PC-3 (cell line): ENCODE results near the gene IKZF1.

ENCODE experiments used
- EZH2 ChIP-seq: fragments of 300-600 bp; sonication (generic); IDR thresholded peaks from one replicate; pipeline ENCODE4 v1.6.1; 2017; ENCODE audit warnings: antibody characterized with exemption, mild to moderate bottlenecking, low read length; ENCODE audit not compliant: unreplicated experiment
- EZH2phosphoT487 ChIP-seq: fragments of 300-600 bp; sonication (generic); IDR thresholded peaks from 2 replicates; pipeline ENCODE4 v1.6.1; 2018; ENCODE audit warnings: mild to moderate bottlenecking, antibody characterized with exemption, low read length, borderline replicate concordance
- TF ChIP-seq, protein P1 (sequence below): fragments of 300-600 bp; sonication (generic); conservative IDR thresholded peaks from 2 replicates; pipeline ENCODE4 v1.5.1; 2017; ENCODE audit warnings: antibody characterized with exemption, low read depth, mild to moderate bottlenecking, low read length

DNA sequence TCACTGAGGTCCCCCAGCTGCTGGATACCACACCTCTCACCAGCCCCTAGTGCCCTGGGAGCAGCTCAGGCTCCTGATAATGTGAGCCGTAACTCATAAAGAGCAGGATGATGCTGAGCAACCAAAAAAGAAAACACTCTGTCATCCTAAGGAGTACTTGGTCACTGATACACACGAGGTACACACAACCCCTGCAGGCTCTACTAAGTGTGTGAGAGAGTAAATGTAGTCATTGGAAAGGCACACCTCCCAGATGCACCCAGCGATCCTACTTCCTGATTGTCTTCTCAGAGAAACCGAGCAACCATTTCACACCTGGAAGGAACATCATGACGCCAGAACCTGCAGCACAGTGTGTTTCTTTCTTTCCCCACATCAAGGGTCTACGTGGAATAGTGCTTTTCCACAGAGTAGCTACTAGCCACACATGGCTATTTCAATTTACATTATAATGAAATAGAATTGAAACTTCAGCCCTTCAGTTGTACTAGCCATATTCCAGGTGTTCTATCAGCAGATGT is 111.4 kb downstream of the IKZF1 start:
- TF ChIP-seq, protein P1, sequence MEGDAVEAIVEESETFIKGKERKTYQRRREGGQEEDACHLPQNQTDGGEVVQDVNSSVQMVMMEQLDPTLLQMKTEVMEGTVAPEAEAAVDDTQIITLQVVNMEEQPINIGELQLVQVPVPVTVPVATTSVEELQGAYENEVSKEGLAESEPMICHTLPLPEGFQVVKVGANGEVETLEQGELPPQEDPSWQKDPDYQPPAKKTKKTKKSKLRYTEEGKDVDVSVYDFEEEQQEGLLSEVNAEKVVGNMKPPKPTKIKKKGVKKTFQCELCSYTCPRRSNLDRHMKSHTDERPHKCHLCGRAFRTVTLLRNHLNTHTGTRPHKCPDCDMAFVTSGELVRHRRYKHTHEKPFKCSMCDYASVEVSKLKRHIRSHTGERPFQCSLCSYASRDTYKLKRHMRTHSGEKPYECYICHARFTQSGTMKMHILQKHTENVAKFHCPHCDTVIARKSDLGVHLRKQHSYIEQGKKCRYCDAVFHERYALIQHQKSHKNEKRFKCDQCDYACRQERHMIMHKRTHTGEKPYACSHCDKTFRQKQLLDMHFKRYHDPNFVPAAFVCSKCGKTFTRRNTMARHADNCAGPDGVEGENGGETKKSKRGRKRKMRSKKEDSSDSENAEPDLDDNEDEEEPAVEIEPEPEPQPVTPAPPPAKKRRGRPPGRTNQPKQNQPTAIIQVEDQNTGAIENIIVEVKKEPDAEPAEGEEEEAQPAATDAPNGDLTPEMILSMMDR = no peak
- no peak for TF ChIP-seq EZH2
- TF ChIP-seq EZH2phosphoT487 = no peak
